ENCODE data around the gene TEX22.

TEX22 gene

DNA sequence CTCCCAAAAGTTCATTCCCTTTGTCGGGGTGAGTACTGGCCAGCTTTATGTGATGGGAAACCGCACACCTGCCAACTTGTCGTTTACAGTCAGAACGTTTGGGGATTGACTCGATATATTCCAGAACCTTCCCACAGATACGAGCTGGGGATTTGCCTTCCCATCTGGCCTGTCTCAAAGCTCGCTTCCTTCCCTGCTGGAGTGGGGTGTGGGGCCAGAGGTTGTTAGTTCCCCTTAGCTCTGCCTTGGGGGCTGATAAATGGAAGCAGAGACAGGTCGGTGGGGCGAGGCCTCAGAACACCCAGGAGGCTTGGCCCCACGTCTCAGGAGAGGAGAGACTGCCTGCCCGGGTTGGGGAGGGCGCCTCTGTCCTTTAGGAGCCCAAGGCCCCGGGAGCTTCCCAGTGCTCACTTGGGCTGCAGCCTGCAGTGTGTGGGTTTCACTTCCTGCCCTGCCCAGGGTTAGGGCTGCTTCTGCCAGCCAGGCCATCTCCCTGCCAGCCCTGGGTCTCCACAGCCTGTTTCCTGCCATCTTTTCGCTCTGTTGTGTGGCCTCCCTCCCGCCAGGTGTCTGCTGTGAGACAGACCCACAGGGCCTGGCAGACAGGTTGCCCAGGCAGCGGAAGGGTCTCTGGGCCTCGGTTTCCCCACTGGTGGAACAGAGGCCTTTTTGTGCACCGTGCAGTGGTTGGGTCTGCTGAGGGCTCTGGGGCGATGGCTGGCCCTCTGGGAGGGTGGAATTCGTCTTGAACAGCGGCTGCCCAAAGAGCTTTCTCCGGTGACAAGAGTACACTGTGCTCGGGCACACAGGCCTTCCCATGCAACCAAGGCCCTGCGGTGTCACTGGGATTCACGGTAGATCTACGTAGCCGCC is 8.1 kb upstream of the TEX22 start:
- no peak overlapping the region for H3K4me3 ChIP-seq (ENCODE audit: low read length)
- DNase-seq (ENCODE audit: low read depth) = no peak

DNA sequence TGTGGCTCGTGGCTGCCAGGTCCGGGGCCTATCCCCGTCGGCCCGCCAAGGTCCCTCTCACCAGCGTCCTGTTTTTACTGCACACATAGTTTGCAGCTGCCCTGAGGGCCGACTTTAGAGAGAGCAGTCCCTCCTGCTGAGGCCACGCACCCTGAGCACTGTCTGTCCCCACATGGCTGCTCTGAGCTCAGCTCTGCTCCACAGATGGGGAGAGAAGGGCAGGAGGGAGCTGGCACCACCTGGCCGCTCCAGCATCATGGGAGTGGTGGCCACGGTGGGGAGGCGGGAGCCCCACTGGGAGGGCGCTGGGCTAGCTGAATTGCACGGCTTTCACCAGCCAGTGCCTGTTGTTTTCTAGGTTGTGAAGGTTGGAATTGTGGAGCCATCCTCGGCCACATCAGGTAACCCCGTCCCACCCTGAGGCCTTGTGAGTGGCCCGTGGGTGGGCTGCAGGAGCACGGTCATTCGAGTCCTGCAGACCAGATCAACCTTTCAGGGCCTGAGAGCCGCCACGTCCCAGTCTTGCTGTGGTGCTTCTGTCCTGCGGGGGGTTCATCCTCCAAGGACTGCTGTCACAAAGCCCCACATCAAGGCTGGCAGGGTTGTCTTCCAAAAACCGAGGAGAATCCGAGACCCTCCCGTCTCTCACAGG is 7.4 kb upstream of the TEX22 start:
- no peak for DNase-seq (ENCODE audit: low read depth)
- TF ChIP-seq, protein P1, sequence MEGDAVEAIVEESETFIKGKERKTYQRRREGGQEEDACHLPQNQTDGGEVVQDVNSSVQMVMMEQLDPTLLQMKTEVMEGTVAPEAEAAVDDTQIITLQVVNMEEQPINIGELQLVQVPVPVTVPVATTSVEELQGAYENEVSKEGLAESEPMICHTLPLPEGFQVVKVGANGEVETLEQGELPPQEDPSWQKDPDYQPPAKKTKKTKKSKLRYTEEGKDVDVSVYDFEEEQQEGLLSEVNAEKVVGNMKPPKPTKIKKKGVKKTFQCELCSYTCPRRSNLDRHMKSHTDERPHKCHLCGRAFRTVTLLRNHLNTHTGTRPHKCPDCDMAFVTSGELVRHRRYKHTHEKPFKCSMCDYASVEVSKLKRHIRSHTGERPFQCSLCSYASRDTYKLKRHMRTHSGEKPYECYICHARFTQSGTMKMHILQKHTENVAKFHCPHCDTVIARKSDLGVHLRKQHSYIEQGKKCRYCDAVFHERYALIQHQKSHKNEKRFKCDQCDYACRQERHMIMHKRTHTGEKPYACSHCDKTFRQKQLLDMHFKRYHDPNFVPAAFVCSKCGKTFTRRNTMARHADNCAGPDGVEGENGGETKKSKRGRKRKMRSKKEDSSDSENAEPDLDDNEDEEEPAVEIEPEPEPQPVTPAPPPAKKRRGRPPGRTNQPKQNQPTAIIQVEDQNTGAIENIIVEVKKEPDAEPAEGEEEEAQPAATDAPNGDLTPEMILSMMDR (conservative IDR thresholded peaks at IDR 0.05; ENCODE audit: low read length) = no peak
- no peak overlapping the region for H3K4me3 ChIP-seq (ENCODE audit: low read length)

More for the DNA sequence above, 8.1 kb upstream of the TEX22 start:
- TF ChIP-seq, protein P1 (conservative IDR thresholded peaks at IDR 0.05; ENCODE audit: low read length) = no peak

DNA sequence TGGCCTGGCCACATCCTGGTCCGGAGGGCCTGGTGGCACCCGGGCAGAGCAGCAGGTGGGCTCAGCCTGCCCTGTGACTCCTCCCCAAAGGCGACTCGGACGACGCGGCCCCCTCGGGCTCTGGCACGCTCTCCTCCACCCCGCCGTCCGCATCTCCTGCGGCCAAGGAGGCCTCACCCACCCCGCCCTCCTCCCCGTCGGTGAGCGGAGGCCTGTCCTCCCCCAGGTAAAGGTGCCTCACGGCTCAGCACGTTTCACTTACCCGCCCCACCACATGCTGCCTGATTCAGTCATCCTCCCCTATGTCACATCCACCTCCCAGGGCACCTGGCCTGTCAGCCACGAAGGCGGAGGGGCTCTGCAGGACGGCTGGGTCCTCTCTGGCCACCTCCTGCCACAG is 6.8 kb upstream of the TEX22 start:
- H3K4me3 ChIP-seq (ENCODE audit: low read length) = no peak overlapping the region
- TF ChIP-seq, protein P1 (conservative IDR thresholded peaks at IDR 0.05; ENCODE audit: low read length) = no peak
- no peak for DNase-seq (ENCODE audit: low read depth)

DNA sequence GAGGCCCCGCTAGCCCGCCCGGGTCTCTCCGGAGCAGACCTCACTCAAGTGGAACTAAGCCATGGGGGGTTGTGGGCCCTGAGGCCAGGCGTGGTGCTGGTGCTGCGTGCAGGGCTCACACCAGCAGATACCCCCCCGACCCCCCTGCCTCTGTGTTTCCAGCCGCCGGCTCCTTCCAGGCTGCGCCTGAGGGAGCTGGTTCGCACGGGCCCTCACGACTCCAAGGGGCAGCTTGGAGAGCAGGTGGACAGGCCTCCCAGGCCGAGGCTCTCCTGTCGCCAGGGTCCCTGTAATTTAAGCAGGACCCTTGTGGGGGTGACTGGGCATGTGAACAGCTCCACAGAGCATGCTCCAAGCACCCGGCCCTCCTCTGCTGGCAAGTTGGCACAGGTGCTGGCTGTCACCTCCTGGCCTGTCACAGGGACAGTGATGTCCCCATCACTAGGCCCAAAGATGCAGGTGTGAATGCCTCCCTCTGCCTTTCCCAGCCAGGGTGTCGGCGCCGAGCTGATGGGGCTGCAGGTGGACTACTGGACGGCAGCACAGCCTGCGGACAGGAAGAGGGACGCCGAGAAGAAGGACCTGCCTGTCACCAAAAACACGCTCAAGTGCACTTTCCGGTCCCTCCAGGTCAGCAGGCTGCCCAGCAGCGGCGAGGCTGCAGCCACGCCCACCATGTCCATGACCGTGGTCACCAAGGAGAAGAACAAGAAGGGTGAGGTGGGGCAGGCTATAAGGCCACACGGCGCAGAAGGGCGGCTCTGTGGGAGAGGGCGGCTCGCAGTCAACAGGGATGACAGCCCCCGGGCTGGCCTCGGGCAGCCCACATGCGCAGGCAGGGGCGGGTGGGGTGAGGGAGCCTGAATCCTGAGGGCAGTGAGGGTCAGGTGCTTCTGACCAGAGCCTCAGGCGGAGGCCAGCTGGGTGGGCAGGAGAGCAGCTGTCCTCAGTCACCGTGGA is 5.9 kb upstream of the TEX22 start:
- TF ChIP-seq, protein P1 (conservative IDR thresholded peaks at IDR 0.05; ENCODE audit: low read length) = no peak
- no peak for DNase-seq (ENCODE audit: low read depth)
- H3K4me3 ChIP-seq (ENCODE audit: low read length) = no peak overlapping the region

DNA sequence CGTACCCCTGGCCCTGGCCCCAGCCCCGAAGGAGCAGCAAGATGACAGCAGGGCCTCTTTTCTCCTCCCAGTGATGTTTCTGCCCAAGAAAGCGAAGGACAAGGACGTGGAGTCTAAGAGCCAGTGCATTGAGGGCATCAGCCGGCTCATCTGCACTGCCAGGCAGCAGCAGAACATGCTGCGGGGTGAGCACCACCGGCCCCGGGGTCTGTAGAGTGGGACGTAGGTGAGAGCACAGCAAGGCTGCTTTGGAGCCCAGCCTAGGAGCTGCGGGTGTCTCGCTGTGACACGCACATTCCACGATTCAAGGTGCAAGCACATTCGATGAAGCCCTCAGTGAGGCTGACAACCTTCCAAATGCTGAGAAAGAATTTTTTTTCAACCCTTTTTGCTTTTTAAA is 5.2 kb upstream of the TEX22 start:
- no peak for DNase-seq (ENCODE audit: low read depth)
- H3K4me3 ChIP-seq (ENCODE audit: low read length) = no peak overlapping the region

More for the DNA sequence above, 5.2 kb upstream of the TEX22 start:
- TF ChIP-seq, protein P1 (conservative IDR thresholded peaks at IDR 0.05; ENCODE audit: low read length) = no peak

All from AG10803 (cell line).